ENCODE measurements around the gene OR2S2. TPM values are rescaled to one million over a fixed set of nuclear protein-coding genes. Genes with fewer than 3 reads are reported as not detected.

Gene OR2S2
- total RNA-seq, 2 donors from 2014 or later = not detected

DNA sequence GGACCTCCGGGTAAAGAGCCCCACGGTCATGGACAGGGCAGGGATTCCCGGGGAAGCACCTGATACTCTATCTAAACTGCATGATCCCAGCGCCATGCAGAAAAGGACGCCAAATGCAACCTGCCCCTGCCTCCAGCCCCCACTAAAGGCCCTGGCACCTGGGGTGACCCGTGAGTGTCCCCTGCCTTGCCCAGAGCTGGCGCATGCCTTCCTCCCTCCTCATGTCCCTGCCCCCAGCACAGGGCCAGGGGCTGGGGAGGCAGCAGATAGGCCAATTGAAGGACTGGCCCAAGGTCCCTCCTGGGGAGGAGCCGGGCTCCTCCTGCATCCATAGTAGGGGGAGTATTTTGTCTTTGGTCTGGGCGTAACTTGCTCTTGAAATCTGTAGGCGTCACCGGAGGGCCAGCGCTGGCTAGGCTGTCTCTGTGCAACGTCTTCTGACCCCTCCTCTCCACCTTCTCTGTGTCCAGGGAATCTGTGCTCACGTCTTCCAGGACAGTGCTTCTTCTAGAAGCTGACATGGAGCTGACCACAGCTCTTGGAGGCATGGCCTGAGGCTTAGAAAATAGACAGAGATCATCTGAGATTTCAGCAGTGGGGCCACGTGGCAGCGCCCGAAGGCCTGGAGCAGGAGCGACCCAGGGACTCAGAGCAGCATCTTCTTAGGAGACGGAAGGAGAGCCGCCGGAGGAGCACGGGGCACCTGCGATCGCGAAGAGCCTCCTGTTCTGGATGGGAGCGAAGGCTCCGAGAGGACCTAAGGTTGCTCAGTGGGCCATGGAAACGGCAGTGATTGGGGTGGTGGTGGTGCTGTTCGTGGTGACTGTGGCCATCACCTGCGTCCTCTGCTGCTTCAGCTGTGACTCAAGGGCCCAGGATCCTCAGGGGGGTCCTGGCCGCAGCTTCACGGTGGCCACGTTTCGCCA, 48.0 kb downstream of the OR2S2 start:
- no peak overlapping the region for H3K4me3 ChIP-seq (ENCODE audit: low read length)
- H3K4me1 Mint-ChIP-seq = peaks cover 29% of the 10 kb centered on the region
- H3K36me3 ChIP-seq (ENCODE audit: control insufficient read depth, insufficient read depth, low read length) = no peaks in the 10 kb centered on the region
- no peak overlapping the region for H3K9ac ChIP-seq (ENCODE audit: extremely low read depth, low read length, poor library complexity, severe bottlenecking)
- H3K4me1 ChIP-seq (ENCODE audit: control insufficient read depth, insufficient read depth, low read length) = peaks cover 13% of the 10 kb centered on the region
- TF ChIP-seq CTCF (conservative IDR thresholded peaks at IDR 0.05) = peak; percentile 13
- no peaks in the 10 kb centered on the region for H3K27me3 ChIP-seq (ENCODE audit: control insufficient read depth, insufficient read depth, low read length, poor library complexity, severe bottlenecking)
- DNase-seq = peak; percentile 65
- 92 to 95% methylated on average over 29 to 34 of the region's 34 CpGs for WGBS, 2 experiments (ENCODE audit: insufficient coverage in 1 of 2, insufficient read length in 1 of 2)
- H3K36me3 Mint-ChIP-seq (ENCODE audit: low read depth) = no peaks in the 10 kb centered on the region
- H3K9me3 Mint-ChIP-seq = no peaks in the 10 kb centered on the region
- H3K27ac ChIP-seq (ENCODE audit: low read depth, low read length) = no peak overlapping the region
- H3K27me3 Mint-ChIP-seq (ENCODE audit: insufficient read depth) = peaks cover 8% of the 10 kb centered on the region
- H3K9me3 ChIP-seq (ENCODE audit: control insufficient read depth, low read length) = no peaks in the 10 kb centered on the region
- H3K4me3 Mint-ChIP-seq = no peak overlapping the region
- no peak overlapping the region for H3K27ac Mint-ChIP-seq

GRCh38 chr9:35909274-35909673, 48.7 kb downstream of the OR2S2 start, which contains the start of gene SPAAR:
Gene SPAAR (plus strand): TSS chr9:35909490. CDS start chr9:35910464, 974 bp downstream.
- DNase-seq = peak; percentile 73
- Mint-ChIP-seq H3K4me1 (peaks cover 29% of the 10 kb centered on the region), H3K27me3 (ENCODE audit: insufficient read depth) (peaks cover 11% of the 10 kb centered on the region), H3K9me3 (no peaks in the 10 kb centered on the region), H3K27ac (peak within 1 kb of the TSS; percentile 75), H3K36me3 (ENCODE audit: low read depth) (no peaks in the 10 kb centered on the region), H3K4me3 (no peak within 1 kb of the TSS)
- Histone ChIP-seq H3K4me3 (ENCODE audit: low read length) (no peak within 1 kb of the TSS), H3K9me3 (ENCODE audit: control insufficient read depth, low read length) (no peaks in the 10 kb centered on the region), H3K27ac (ENCODE audit: low read depth, low read length) (peak within 1 kb of the TSS; percentile 85), H3K27me3 (ENCODE audit: control insufficient read depth, insufficient read depth, low read length, poor library complexity, severe bottlenecking) (no peaks in the 10 kb centered on the region), H3K4me1 (ENCODE audit: control insufficient read depth, insufficient read depth, low read length) (peaks cover 13% of the 10 kb centered on the region), H3K36me3 (ENCODE audit: control insufficient read depth, insufficient read depth, low read length) (no peaks in the 10 kb centered on the region), H3K9ac (ENCODE audit: extremely low read depth, low read length, poor library complexity, severe bottlenecking) (no peak within 1 kb of the TSS)
- no peak for TF ChIP-seq CTCF (conservative IDR thresholded peaks at IDR 0.05)
- WGBS, 2 experiments (ENCODE audit: insufficient coverage in 1 of 2, insufficient read length in 1 of 2) = 91 to 93% methylated on average over 10 to 11 of the region's 11 CpGs

GRCh38 chr9:35908504-35909125, 49.3 kb downstream of the OR2S2 start:
- H3K4me3 Mint-ChIP-seq = no peak overlapping the region
- no peaks in the 10 kb centered on the region for H3K36me3 ChIP-seq (ENCODE audit: control insufficient read depth, insufficient read depth, low read length)
- H3K9ac ChIP-seq (ENCODE audit: extremely low read depth, low read length, poor library complexity, severe bottlenecking) = no peak overlapping the region
- peaks cover 29% of the 10 kb centered on the region for H3K4me1 Mint-ChIP-seq
- H3K9me3 ChIP-seq (ENCODE audit: control insufficient read depth, low read length) = no peaks in the 10 kb centered on the region
- no peaks in the 10 kb centered on the region for H3K9me3 Mint-ChIP-seq
- WGBS, 2 experiments (ENCODE audit: insufficient coverage in 1 of 2, insufficient read length in 1 of 2) = 85 to 93% methylated on average over 7 to 9 of the region's 9 CpGs
- peaks cover 11% of the 10 kb centered on the region for H3K27me3 Mint-ChIP-seq (ENCODE audit: insufficient read depth)
- no peak for DNase-seq
- H3K4me1 ChIP-seq (ENCODE audit: control insufficient read depth, insufficient read depth, low read length) = peaks cover 13% of the 10 kb centered on the region
- no peaks in the 10 kb centered on the region for H3K27me3 ChIP-seq (ENCODE audit: control insufficient read depth, insufficient read depth, low read length, poor library complexity, severe bottlenecking)
- no peak for TF ChIP-seq CTCF (conservative IDR thresholded peaks at IDR 0.05)
- H3K36me3 Mint-ChIP-seq (ENCODE audit: low read depth) = no peaks in the 10 kb centered on the region
- H3K27ac ChIP-seq (ENCODE audit: low read depth, low read length) = peak overlapping the region; percentile 85
- no peak overlapping the region for H3K4me3 ChIP-seq (ENCODE audit: low read length)
- H3K27ac Mint-ChIP-seq = peak overlapping the region; percentile 44

Measured in endodermal cell (in vitro differentiated cells).